ENCODE measurements around the gene HDAC4.

GRCh38 chr2:239132156-239132709, 268.6 kb downstream of the HDAC4 start:
- no peak for TF ChIP-seq POLR2A (IDR thresholded peaks at IDR 0.05)
- TF ChIP-seq CTCF (IDR thresholded peaks at IDR 0.05): no peak
